SK-N-SH (cell line): Measurements from ENCODE around the gene RAPH1.

Source experiments
- CHD2 ChIP-seq: fragments of 150-350 bp; IDR thresholded peaks from 2 replicates; pipeline ENCODE4 v1.6.1; 2018; ENCODE audit warnings: low read length; ENCODE audit not compliant: partially characterized antibody
- EP300 ChIP-seq, 2 experiments: IDR thresholded peaks; 2 replicates each; pipeline versions ENCODE4 v1.4.0 to v1.6.1; 2012; ENCODE audit warnings: borderline replicate concordance in 1 of 2, low read depth in 1 of 2, low read length in 1 of 2
- FOXM1 ChIP-seq: IDR thresholded peaks from 2 replicates; pipeline ENCODE4 v1.4.0; 2012; ENCODE audit warnings: low read depth, mild to moderate bottlenecking
- JUND ChIP-seq: IDR thresholded peaks from 2 replicates; pipeline ENCODE4 v1.4.0; 2012
- NRF1 ChIP-seq: IDR thresholded peaks from 2 replicates; pipeline ENCODE4 v1.6.1; 2012; ENCODE audit warnings: low read depth, mild to moderate bottlenecking, low read length
- RFX5 ChIP-seq: IDR thresholded peaks from 2 replicates; pipeline ENCODE4 v1.6.1; 2012; ENCODE audit warnings: mild to moderate bottlenecking, improper control_type of control experiment, low read length
- USF2 ChIP-seq: fragments of 150-350 bp; IDR thresholded peaks from 2 replicates; pipeline ENCODE4 v1.6.1; 2017; ENCODE audit warnings: antibody characterized with exemption, low read length, low read depth, borderline replicate concordance
- TF ChIP-seq, protein P1 (sequence below): fragments of 200-600 bp; sonication (generic); IDR thresholded peaks from 2 replicates; pipeline ENCODE4 v1.6.1; 2017; ENCODE audit warnings: antibody characterized with exemption, mild to moderate bottlenecking, moderate library complexity

GRCh38 chr2:203442463-203442862, 92.6 kb downstream of the RAPH1 start:
- no peak for TF ChIP-seq EP300 (IDR thresholded peaks at IDR 0.05; ENCODE audit: borderline replicate concordance in 1 of 2, low read depth in 1 of 2, low read length in 1 of 2)
- TF ChIP-seq, protein P1, sequence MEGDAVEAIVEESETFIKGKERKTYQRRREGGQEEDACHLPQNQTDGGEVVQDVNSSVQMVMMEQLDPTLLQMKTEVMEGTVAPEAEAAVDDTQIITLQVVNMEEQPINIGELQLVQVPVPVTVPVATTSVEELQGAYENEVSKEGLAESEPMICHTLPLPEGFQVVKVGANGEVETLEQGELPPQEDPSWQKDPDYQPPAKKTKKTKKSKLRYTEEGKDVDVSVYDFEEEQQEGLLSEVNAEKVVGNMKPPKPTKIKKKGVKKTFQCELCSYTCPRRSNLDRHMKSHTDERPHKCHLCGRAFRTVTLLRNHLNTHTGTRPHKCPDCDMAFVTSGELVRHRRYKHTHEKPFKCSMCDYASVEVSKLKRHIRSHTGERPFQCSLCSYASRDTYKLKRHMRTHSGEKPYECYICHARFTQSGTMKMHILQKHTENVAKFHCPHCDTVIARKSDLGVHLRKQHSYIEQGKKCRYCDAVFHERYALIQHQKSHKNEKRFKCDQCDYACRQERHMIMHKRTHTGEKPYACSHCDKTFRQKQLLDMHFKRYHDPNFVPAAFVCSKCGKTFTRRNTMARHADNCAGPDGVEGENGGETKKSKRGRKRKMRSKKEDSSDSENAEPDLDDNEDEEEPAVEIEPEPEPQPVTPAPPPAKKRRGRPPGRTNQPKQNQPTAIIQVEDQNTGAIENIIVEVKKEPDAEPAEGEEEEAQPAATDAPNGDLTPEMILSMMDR, result no peak
- no peak for TF ChIP-seq USF2
- no peak for TF ChIP-seq CHD2
- TF ChIP-seq JUND, result no peak
- TF ChIP-seq FOXM1, result no peak
- TF ChIP-seq RFX5, result no peak
- TF ChIP-seq NRF1, result no peak
